ENCODE results near the gene SERPINB5.

The SERPINB5 gene, protein sequence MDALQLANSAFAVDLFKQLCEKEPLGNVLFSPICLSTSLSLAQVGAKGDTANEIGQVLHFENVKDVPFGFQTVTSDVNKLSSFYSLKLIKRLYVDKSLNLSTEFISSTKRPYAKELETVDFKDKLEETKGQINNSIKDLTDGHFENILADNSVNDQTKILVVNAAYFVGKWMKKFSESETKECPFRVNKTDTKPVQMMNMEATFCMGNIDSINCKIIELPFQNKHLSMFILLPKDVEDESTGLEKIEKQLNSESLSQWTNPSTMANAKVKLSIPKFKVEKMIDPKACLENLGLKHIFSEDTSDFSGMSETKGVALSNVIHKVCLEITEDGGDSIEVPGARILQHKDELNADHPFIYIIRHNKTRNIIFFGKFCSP

DNA sequence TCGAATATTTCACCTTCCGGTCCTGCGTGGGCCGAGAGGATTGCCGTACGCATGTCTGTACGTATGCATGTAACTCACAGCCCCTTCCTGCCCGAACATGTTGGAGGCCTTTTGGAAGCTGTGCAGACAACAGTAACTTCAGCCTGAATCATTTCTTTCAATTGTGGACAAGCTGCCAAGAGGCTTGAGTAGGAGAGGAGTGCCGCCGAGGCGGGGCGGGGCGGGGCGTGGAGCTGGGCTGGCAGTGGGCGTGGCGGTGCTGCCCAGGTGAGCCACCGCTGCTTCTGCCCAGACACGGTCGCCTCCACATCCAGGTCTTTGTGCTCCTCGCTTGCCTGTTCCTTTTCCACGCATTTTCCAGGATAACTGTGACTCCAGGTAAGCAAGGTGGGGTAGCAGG lies at the start of gene SERPINB5:
SERPINB5 (plus strand) TSS at position 291 of the 400 bp plus-strand sequence. CDS start 7,471 bp downstream, outside the sequence.
- Histone ChIP-seq H3K9me3 (replicated peaks; ENCODE audit: insufficient read depth, low read length) (no peaks in the 10 kb centered on the region), H3K9ac (ENCODE audit: low read length) (no peak within 1 kb of the TSS), H3K27ac (ENCODE audit: low read length) (no peak within 1 kb of the TSS), H4K20me1 (ENCODE audit: insufficient read depth, low read length) (no peaks in the 10 kb centered on the region), H3K79me2 (ENCODE audit: low read length) (no peaks in the 10 kb centered on the region), H3K9me2 (replicated peaks; ENCODE audit: insufficient read depth, low read length) (no peaks in the 10 kb centered on the region), H3K4me2 (ENCODE audit: low read depth, low read length) (no peak within 1 kb of the TSS), H3F3A (ENCODE audit: insufficient read depth, low read length) (no peaks in the 10 kb centered on the region), H3K4me3 (ENCODE audit: low read length) (no peak within 1 kb of the TSS), H2AFZ (ENCODE audit: low read length) (no peak within 1 kb of the TSS), H3K36me3 (replicated peaks; ENCODE audit: insufficient read depth, low read length) (no peaks in the 10 kb centered on the region), H3K4me1 (ENCODE audit: low read length) (no peaks in the 10 kb centered on the region), H3K27me3 (replicated peaks; ENCODE audit: insufficient read depth, low read length) (no peaks in the 10 kb centered on the region)
- TF ChIP-seq, protein P1, sequence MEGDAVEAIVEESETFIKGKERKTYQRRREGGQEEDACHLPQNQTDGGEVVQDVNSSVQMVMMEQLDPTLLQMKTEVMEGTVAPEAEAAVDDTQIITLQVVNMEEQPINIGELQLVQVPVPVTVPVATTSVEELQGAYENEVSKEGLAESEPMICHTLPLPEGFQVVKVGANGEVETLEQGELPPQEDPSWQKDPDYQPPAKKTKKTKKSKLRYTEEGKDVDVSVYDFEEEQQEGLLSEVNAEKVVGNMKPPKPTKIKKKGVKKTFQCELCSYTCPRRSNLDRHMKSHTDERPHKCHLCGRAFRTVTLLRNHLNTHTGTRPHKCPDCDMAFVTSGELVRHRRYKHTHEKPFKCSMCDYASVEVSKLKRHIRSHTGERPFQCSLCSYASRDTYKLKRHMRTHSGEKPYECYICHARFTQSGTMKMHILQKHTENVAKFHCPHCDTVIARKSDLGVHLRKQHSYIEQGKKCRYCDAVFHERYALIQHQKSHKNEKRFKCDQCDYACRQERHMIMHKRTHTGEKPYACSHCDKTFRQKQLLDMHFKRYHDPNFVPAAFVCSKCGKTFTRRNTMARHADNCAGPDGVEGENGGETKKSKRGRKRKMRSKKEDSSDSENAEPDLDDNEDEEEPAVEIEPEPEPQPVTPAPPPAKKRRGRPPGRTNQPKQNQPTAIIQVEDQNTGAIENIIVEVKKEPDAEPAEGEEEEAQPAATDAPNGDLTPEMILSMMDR (IDR thresholded peaks at IDR 0.05; ENCODE audit: low read length): no peak
- TF ChIP-seq EZH2phosphoT487 (IDR thresholded peaks at IDR 0.05; ENCODE audit: low read length) (no peak), EZH2 (optimal IDR thresholded peaks at IDR 0.05; ENCODE audit: low read depth, low read length) (no peak)
- no peak for DNase-seq

DNA sequence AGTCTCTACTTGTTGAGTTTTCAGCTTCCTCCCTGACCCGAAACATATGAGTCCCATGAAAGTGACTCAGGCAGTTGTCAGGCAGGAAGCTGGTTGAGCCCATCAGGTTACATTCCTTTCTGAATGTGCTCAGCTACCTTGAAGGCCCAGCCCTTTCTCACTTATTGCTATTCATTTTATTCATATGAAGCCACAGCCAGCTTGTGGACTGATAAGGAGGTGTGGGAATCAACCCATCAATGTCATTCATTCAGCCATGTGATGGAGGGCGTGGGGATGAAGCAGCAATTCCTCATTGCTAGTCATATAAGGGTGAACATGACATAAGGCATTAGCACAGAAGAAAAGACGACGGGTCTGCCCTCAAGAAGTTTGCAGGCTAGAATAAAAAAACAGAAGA lies 49.2 kb upstream of the SERPINB5 start:
- DNase-seq: no peak
- H3K9me2 ChIP-seq (replicated peaks; ENCODE audit: insufficient read depth, low read length): no peaks in the 10 kb centered on the region
- no peak overlapping the region for H3K4me3 ChIP-seq (ENCODE audit: low read length)
- no peaks in the 10 kb centered on the region for H3K79me2 ChIP-seq (ENCODE audit: low read length)
- no peak overlapping the region for H3K27ac ChIP-seq (ENCODE audit: low read length)
- no peaks in the 10 kb centered on the region for H3K9me3 ChIP-seq (replicated peaks; ENCODE audit: insufficient read depth, low read length)
- H3K9ac ChIP-seq (ENCODE audit: low read length): no peak overlapping the region
- TF ChIP-seq EZH2 (optimal IDR thresholded peaks at IDR 0.05; ENCODE audit: low read depth, low read length): no peak
- TF ChIP-seq, protein P1 (IDR thresholded peaks at IDR 0.05; ENCODE audit: low read length): no peak
- no peak for TF ChIP-seq EZH2phosphoT487 (IDR thresholded peaks at IDR 0.05; ENCODE audit: low read length)
- H4K20me1 ChIP-seq (ENCODE audit: insufficient read depth, low read length): no peaks in the 10 kb centered on the region
- no peak overlapping the region for H3K4me2 ChIP-seq (ENCODE audit: low read depth, low read length)
- no peaks in the 10 kb centered on the region for H3K27me3 ChIP-seq (replicated peaks; ENCODE audit: insufficient read depth, low read length)
- H3K36me3 ChIP-seq (replicated peaks; ENCODE audit: insufficient read depth, low read length): no peaks in the 10 kb centered on the region
- H2AFZ ChIP-seq (ENCODE audit: low read length): no peak overlapping the region
- H3F3A ChIP-seq (ENCODE audit: insufficient read depth, low read length): 0 out of 2 replicates have a peak, but pooled peaks cover 6% of the 10 kb centered on the region
- 0 out of 2 replicates have a peak, but pooled peaks cover 4% of the 10 kb centered on the region for H3K4me1 ChIP-seq (ENCODE audit: low read length)

- no peaks in the 10 kb centered on the region for H3K4me1 ChIP-seq (ENCODE audit: low read length)
- H2AFZ ChIP-seq (ENCODE audit: low read length): no peak overlapping the region
- no peaks in the 10 kb centered on the region for H3K36me3 ChIP-seq (replicated peaks; ENCODE audit: insufficient read depth, low read length)
- no peak for DNase-seq
- TF ChIP-seq, protein P1 (IDR thresholded peaks at IDR 0.05; ENCODE audit: low read length): no peak
- no peak for TF ChIP-seq EZH2 (optimal IDR thresholded peaks at IDR 0.05; ENCODE audit: low read depth, low read length)
- no peak for TF ChIP-seq EZH2phosphoT487 (IDR thresholded peaks at IDR 0.05; ENCODE audit: low read length)
- H3K27me3 ChIP-seq (replicated peaks; ENCODE audit: insufficient read depth, low read length): no peaks in the 10 kb centered on the region
- no peaks in the 10 kb centered on the region for H4K20me1 ChIP-seq (ENCODE audit: insufficient read depth, low read length)
- no peaks in the 10 kb centered on the region for H3K9me2 ChIP-seq (replicated peaks; ENCODE audit: insufficient read depth, low read length)
- H3K27ac ChIP-seq (ENCODE audit: low read length): no peak overlapping the region
- no peaks in the 10 kb centered on the region for H3F3A ChIP-seq (ENCODE audit: insufficient read depth, low read length)
- no peak overlapping the region for H3K4me2 ChIP-seq (ENCODE audit: low read depth, low read length)
- no peak overlapping the region for H3K9ac ChIP-seq (ENCODE audit: low read length)
- H3K4me3 ChIP-seq (ENCODE audit: low read length): no peak overlapping the region
- no peaks in the 10 kb centered on the region for H3K9me3 ChIP-seq (replicated peaks; ENCODE audit: insufficient read depth, low read length)
- no peaks in the 10 kb centered on the region for H3K79me2 ChIP-seq (ENCODE audit: low read length)
Measured at GRCh38 chr18:63430526-63430925, 46.2 kb upstream of the SERPINB5 start.

All from MM.1S (cell line).